NCI-H187 treated with DMSO at 0.1 percent for 48 hours (cell line): ENCODE data around the gene ARMC3.

Source experiments
- DNase-seq: peaks from one replicate; lab custom pipeline; 2025; lab: John Stamatoyannopoulos, UW

Gene ARMC3

GRCh38 chr10:22992621-22993020 is 64.8 kb downstream of the ARMC3 start:
- no peak for DNase-seq

GRCh38 chr10:22993314-22993713 is 65.5 kb downstream of the ARMC3 start:
- DNase-seq: no peak

DNA sequence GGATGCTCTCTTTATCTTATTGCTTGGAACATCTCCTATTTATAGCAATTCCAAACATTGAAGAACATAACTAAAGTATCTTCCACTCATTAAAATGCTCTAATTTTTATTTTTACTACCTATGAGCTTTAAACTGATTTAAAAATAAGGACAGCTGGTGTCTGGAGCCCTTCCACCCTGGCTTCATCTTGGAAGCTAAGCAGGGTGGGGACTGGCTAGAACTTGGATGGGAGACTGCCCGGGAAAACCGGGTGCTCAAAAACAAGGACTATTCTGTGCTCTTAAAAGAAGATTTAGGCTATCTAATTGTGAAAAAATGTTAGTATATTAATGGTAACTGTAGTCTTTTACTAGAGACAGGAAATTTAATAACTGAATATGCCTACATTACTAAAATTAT is 69.2 kb downstream of the ARMC3 start:
- no peak for DNase-seq

DNA sequence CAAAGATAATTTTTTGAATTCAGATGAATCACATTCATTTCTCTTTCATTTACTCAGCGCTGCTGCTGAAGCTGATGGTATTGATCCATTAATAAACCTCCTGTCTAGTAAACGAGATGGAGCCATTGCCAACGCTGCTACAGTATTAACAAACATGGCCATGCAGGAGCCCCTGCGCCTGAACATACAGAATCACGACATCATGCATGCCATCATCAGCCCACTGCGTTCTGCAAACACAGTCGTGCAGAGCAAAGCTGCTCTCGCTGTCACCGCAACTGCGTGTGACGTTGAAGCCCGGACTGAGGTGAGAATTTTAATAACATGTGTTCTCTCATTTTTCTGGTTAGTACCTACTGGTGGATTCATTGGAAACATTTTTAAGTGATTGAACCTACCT is 70.2 kb downstream of the ARMC3 start:
- DNase-seq: no peak

- no peak for DNase-seq
Observed at GRCh38 chr10:22999942-23000341, 72.1 kb downstream of the ARMC3 start.

DNA sequence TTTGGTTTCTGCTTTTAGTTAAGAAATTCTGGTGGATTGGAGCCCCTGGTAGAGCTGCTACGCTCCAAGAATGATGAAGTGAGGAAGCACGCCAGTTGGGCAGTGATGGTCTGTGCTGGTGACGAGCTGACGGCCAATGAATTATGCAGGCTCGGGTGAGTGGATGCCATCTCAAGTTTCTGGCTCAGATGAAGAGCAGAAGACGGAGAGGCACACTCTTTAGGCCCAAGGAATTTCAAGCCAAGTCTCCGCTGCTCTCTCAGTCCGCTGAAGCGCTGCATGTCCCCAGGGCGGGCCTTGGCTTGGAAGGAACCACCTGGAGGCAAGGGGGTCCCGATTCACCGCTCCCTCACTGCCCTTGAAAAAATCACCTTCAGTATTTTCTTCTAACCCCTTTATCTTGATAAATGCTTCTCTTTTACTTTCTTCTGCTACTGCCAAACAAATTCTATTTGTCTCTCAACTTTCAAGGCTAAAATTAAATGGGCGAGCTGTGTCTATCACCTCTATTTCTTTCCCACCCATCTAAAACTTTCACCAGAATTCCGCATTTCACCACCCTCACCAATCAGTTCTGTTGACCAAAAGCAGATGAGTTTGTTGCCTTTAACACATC is 74.2 kb downstream of the ARMC3 start:
- no peak for DNase-seq

- DNase-seq: no peak
Observed at GRCh38 chr10:23005150-23005549, 77.3 kb downstream of the ARMC3 start.

- DNase-seq: no peak
Observed at GRCh38 chr10:23013581-23014335, 85.9 kb downstream of the ARMC3 start.

- DNase-seq: no peak
Observed at GRCh38 chr10:23015021-23015707, 87.3 kb downstream of the ARMC3 start.

- no peak for DNase-seq
Observed at GRCh38 chr10:23016636-23017035, 88.8 kb downstream of the ARMC3 start.

- DNase-seq: no peak
Observed at GRCh38 chr10:23019633-23020032, 91.8 kb downstream of the ARMC3 start.

GRCh38 chr10:23021430-23021829 is 93.6 kb downstream of the ARMC3 start:
- DNase-seq: no peak

DNA sequence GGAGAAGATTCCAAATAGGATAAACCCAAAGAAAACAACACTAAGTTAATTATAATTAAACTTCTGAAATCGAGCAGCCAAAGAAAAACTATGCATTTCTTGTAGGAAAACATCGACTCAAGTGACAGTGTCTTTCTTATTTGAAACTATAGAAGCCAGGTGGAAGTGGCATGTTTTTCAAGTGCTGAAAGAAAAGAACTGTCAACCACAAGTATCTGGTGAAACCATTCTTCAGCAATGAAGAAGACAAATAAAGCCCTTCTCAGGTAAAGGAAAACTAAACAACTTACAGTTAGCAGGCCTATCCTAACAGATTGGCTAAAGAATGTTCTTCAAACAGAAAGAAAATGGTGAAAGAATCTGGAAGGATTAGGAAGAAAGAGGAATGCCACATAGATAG is 96.1 kb downstream of the ARMC3 start:
- no peak for DNase-seq

GRCh38 chr10:23031318-23031717 is 103.5 kb downstream of the ARMC3 start:
- no peak for DNase-seq

DNA sequence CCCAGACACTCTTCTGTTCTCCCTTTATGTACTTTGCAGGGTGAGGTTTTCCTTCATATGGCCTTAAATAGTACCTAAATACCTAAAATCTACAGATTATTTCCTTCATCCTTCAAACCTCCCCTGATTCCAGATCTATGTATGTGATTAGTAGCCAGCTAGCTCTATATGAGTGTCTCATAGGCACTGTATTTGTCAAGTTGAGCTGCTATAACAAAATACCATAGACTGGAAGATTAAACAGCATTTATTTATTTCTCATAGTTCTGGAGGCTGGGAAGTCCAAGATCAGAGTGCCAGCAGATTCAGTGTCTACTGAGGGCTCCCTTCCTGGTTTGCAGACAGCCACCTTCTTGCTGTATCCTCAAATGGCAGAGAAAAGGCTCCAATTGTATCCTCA is 106.9 kb downstream of the ARMC3 start:
- no peak for DNase-seq

- DNase-seq: no peak
Observed at GRCh38 chr10:23035569-23035968, 107.7 kb downstream of the ARMC3 start.

- no peak for DNase-seq
Observed at GRCh38 chr10:23037152-23037551, 109.3 kb downstream of the ARMC3 start.

GRCh38 chr10:23037561-23037960 is 109.7 kb downstream of the ARMC3 start:
- DNase-seq: no peak

- no peak for DNase-seq
Observed at GRCh38 chr10:23038172-23038571, 110.3 kb downstream of the ARMC3 start.

DNA sequence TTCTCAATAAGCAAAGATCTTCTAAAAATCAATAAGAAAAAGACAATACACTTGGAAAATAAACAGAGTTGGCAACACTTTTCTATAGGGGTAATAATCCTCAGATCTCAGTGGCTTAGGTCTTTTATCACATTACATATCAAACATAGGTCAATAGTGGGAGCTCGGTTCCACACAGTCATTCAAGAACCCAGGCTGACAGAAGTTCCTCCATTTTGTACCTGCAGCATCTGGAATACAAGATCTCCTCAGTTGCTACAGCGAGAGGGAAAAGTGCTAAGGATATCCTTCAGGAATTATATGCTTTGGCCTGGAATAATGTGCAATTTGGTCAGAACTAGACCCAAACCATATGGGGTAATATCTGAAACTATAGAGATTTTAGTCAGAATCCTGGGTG is 112.1 kb downstream of the ARMC3 start:
- no peak for DNase-seq

GRCh38 chr10:23046027-23046426 is 118.2 kb downstream of the ARMC3 start:
- no peak for DNase-seq

- no peak for DNase-seq
Observed at GRCh38 chr10:23047201-23048050, 119.6 kb downstream of the ARMC3 start.
